Vagina (tissue), 2 donors: ENCODE measurements around the gene MACROD2.

Experiments
- POLR2A ChIP-seq, 2 donors: fragments of 450-650 bp; IDR thresholded peaks; one replicate each; pipeline ENCODE4 v1.6.1; 2017; ENCODE audit warnings: antibody characterized with exemption in 2 of 2, mild to moderate bottlenecking in 2 of 2, moderate library complexity in 2 of 2
- POLR2AphosphoS5 ChIP-seq, 2 donors: sonication (generic); formaldehyde crosslinking; IDR thresholded peaks; one replicate each; pipeline ENCODE4 v1.9.0; 2017; ENCODE audit warnings: antibody characterized with exemption in 2 of 2, mild to moderate bottlenecking in 2 of 2, low read depth in 1 of 2; ENCODE audit not compliant: insufficient read depth in 1 of 2
- TF ChIP-seq, protein P1 (sequence below), 3 experiments: fragments of 450-650 bp in 2 of 3; fragments of 200-600 bp in 1 of 3; sonication (generic) in 1 of 3; IDR thresholded peaks; one replicate each; pipeline ENCODE4 v1.5.1; 2017 to 2019; ENCODE audit warnings: antibody characterized with exemption in 3 of 3, mild to moderate bottlenecking in 2 of 3, moderate library complexity in 2 of 3

DNA sequence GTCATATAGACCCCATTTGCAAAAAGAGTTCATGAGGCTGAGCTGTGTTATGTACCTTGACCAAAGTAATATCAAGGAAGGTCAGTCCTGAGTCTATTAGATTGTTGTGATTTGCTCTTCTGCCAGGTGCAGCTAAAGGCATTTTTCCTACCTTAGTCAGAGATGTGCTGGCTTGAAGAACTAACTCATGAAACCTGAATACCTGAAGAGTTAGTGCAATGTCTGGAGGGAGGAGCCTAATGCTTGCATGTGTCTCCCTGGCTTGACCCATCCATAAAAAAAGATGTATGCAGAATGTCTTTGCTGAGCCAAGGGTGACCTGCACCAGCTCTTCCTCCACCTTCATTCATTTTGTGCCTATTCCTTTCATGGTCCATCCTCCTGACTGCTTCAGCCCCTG is 1835.9 kb downstream of the MACROD2 start:
- TF ChIP-seq, protein P1, sequence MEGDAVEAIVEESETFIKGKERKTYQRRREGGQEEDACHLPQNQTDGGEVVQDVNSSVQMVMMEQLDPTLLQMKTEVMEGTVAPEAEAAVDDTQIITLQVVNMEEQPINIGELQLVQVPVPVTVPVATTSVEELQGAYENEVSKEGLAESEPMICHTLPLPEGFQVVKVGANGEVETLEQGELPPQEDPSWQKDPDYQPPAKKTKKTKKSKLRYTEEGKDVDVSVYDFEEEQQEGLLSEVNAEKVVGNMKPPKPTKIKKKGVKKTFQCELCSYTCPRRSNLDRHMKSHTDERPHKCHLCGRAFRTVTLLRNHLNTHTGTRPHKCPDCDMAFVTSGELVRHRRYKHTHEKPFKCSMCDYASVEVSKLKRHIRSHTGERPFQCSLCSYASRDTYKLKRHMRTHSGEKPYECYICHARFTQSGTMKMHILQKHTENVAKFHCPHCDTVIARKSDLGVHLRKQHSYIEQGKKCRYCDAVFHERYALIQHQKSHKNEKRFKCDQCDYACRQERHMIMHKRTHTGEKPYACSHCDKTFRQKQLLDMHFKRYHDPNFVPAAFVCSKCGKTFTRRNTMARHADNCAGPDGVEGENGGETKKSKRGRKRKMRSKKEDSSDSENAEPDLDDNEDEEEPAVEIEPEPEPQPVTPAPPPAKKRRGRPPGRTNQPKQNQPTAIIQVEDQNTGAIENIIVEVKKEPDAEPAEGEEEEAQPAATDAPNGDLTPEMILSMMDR (IDR thresholded peaks at IDR 0.05), result no peak
- TF ChIP-seq POLR2A (IDR thresholded peaks at IDR 0.05) (no peak), POLR2AphosphoS5 (IDR thresholded peaks at IDR 0.05; ENCODE audit: insufficient read depth in 1 of 2, low read depth in 1 of 2) (no peak)
